NCI-H1105 (cell line): ENCODE results near the gene NBPF14.
"Not testable (repeated sequence)": the region's sequence is repeated elsewhere in the genome, so short reads cannot be mapped to it uniquely, and the experiment has no call there.

Experiments used
- DNase-seq: peaks from one replicate; lab custom pipeline; 2025; lab: John Stamatoyannopoulos, UW

The NBPF14 gene

GRCh38 chr1:148595911-148596310 lies at the start of gene NBPF14:
NBPF14 (minus strand) TSS chr1:148596011; CDS start chr1:148595717, 294 bp downstream.
- DNase-seq, result not testable (repeated sequence)

- not testable (repeated sequence) for DNase-seq
Observed at GRCh38 chr1:148625451-148625850, 29.6 kb upstream of the NBPF14 start.

GRCh38 chr1:148618216-148618615 lies 22.4 kb upstream of the NBPF14 start:
- not testable (repeated sequence) for DNase-seq

GRCh38 chr1:148605266-148605665 lies 9.5 kb upstream of the NBPF14 start:
- DNase-seq, result not testable (repeated sequence)

GRCh38 chr1:148595360-148595759 lies 451 bp downstream of the NBPF14 start:
- not testable (repeated sequence) for DNase-seq

- DNase-seq, result not testable (repeated sequence)
Observed at GRCh38 chr1:148591098-148591497, 4.7 kb downstream of the NBPF14 start.

- DNase-seq, result not testable (repeated sequence)
Observed at GRCh38 chr1:148532158-148532557, 63.7 kb downstream of the NBPF14 start.

GRCh38 chr1:148529101-148529567 lies 66.7 kb downstream of the NBPF14 start:
- DNase-seq, result peak; percentile 43

GRCh38 chr1:148528591-148528990 lies 67.2 kb downstream of the NBPF14 start:
- not testable (repeated sequence) for DNase-seq

- not testable (repeated sequence) for DNase-seq
Observed at GRCh38 chr1:148526587-148526986, 69.2 kb downstream of the NBPF14 start.

GRCh38 chr1:148523205-148524144 lies 72.3 kb downstream of the NBPF14 start:
- not testable (repeated sequence) for DNase-seq

GRCh38 chr1:148522561-148523204 lies 73.1 kb downstream of the NBPF14 start:
- peak; percentile 90 for DNase-seq

GRCh38 chr1:148522072-148522471 lies 73.7 kb downstream of the NBPF14 start:
- DNase-seq, result peak; percentile 72

- DNase-seq, result not testable (repeated sequence)
Observed at GRCh38 chr1:148514310-148514709, 81.5 kb downstream of the NBPF14 start.

- DNase-seq, result not testable (repeated sequence)
Observed at GRCh38 chr1:148512571-148513184, 83.1 kb downstream of the NBPF14 start.

GRCh38 chr1:148493933-148494332 lies 101.9 kb downstream of the NBPF14 start:
- DNase-seq, result not testable (repeated sequence)

- not testable (repeated sequence) for DNase-seq
Observed at GRCh38 chr1:148483029-148483428, 112.8 kb downstream of the NBPF14 start, which contains the start of gene PPIAL4G. PPIAL4G (minus strand) TSS chr1:148483302; CDS start chr1:148483252, 50 bp downstream.
